Prostate gland (tissue), 2 donors: Measurements from ENCODE around the gene PKNOX2. TPM values are rescaled to one million over a fixed set of nuclear protein-coding genes. Genes with fewer than 3 reads are reported as not detected.

Experiments used
- DNase-seq: peaks from one replicate; pipeline ENCODE4 v3.0.0-alpha.2; 2019; ENCODE audit warnings: low spot score
- H3K27ac ChIP-seq, 2 donors: fragments of 200-600 bp; sonication (generic); 2 replicates each; pipeline ENCODE4 v1.5.1; 2017 to 2019
- H3K27me3 ChIP-seq: fragments of 200-600 bp; sonication (generic); replicated peaks from 2 replicates; pipeline ENCODE4 v1.5.1; 2019; ENCODE audit not compliant: insufficient read depth
- H3K36me3 ChIP-seq, 2 donors: fragments of 200-600 bp; sonication (generic); 1 replicate in 1 of 2; 2 replicates in 1 of 2; pipeline versions ENCODE4 v1.5.1 to v1.8.1; 2017 to 2019
- H3K4me1 ChIP-seq: fragments of 200-600 bp; sonication (generic); replicated peaks from 2 replicates; pipeline ENCODE4 v1.5.1; 2019
- H3K4me3 ChIP-seq, 2 donors: fragments of 200-600 bp; sonication (generic); 2 replicates each; pipeline ENCODE4 v1.5.1; 2017 to 2019
- H3K9me3 ChIP-seq: fragments of 200-600 bp; sonication (generic); 2 replicates; pipeline ENCODE4 v1.5.1; 2017
- CTCF ChIP-seq, 4 experiments: fragments of 200-600 bp in 2 of 4; fragments of 450-650 bp in 2 of 4; sonication (generic) in 2 of 4; IDR thresholded peaks; 1 replicate in 3 of 4; 2 replicates in 1 of 4; pipeline ENCODE4 v1.5.1; 2016 to 2019; ENCODE audit warnings: antibody characterized with exemption in 4 of 4, mild to moderate bottlenecking in 2 of 4, moderate library complexity in 2 of 4
- POLR2A ChIP-seq: fragments of 450-650 bp; IDR thresholded peaks from one replicate; pipeline ENCODE4 v1.6.1; 2016; ENCODE audit warnings: antibody characterized with exemption, mild to moderate bottlenecking
- POLR2AphosphoS5 ChIP-seq: sonication (generic); formaldehyde crosslinking; IDR thresholded peaks from one replicate; pipeline ENCODE4 v1.6.1; 2017; ENCODE audit warnings: antibody characterized with exemption
- WGBS: methylation state at CpG from one replicate; pipeline ENCODE4 v1.1.5; 2018; 5-methylcytosine and 5-hydroxymethylcytosine counted together
- intact Hi-C: fragments of 100-400 bp; cut with DNase I; formaldehyde crosslinking; loops from one replicate; pipeline ENCODE4 v1.14.2; 2022
- total RNA-seq, 2 donors: library from RNA; depleted of rRNA; stranded (reverse); fragments of >200 nt; gene quantifications; one replicate each; pipeline ENCODE4 v1.1.0, GENCODE V29; 2016

Gene PKNOX2
- total RNA-seq, 2 donors from 2014 or later, result 12.3 to 14.7 TPM

GRCh38 chr11:125289419-125290098 lies 125.0 kb downstream of the PKNOX2 start:
- Histone ChIP-seq H3K27ac (no peak overlapping the region), H3K9me3 (no peaks in the 10 kb centered on the region), H3K4me1 (no peaks in the 10 kb centered on the region), H3K36me3 (no peaks in the 10 kb centered on the region), H3K27me3 (no peaks in the 10 kb centered on the region), H3K4me3 (no peak overlapping the region)
- WGBS, result 46% methylated on average over 8 of the region's 9 CpGs
- TF ChIP-seq CTCF (IDR thresholded peaks at IDR 0.05) (no peak), POLR2A (no peak), POLR2AphosphoS5 (no peak)
- intact Hi-C loops, result loop anchor here (10.0 kb wide), 1 partner anchor 125 kb away; the partner anchor contains the start of gene PKNOX2
- no peak for DNase-seq

GRCh38 chr11:125290263-125290662 lies 125.7 kb downstream of the PKNOX2 start:
- intact Hi-C loops, result no loop called here
- 79% methylated on average over 5 of the region's 5 CpGs for WGBS

GRCh38 chr11:125292100-125292499 lies 127.5 kb downstream of the PKNOX2 start:
- no peaks in the 10 kb centered on the region for H3K4me1 ChIP-seq
- H3K27ac ChIP-seq, result no peak overlapping the region
- H3K27me3 ChIP-seq, result no peaks in the 10 kb centered on the region
- DNase-seq, result no peak
- no peaks in the 10 kb centered on the region for H3K36me3 ChIP-seq
- H3K9me3 ChIP-seq, result no peaks in the 10 kb centered on the region
- WGBS, result 92% methylated on average over 6 of the region's 6 CpGs
- no peak for TF ChIP-seq POLR2A
- no peak for TF ChIP-seq POLR2AphosphoS5
- TF ChIP-seq CTCF (IDR thresholded peaks at IDR 0.05), result no peak
- intact Hi-C loops, result no loop called here
- H3K4me3 ChIP-seq, result no peak overlapping the region

More at GRCh38 chr11:125290263-125290662, 125.7 kb downstream of the PKNOX2 start:
- no peak for DNase-seq
- Histone ChIP-seq H3K4me3 (no peak overlapping the region), H3K27ac (no peak overlapping the region), H3K36me3 (no peaks in the 10 kb centered on the region), H3K27me3 (no peaks in the 10 kb centered on the region), H3K9me3 (no peaks in the 10 kb centered on the region), H3K4me1 (no peaks in the 10 kb centered on the region)
- TF ChIP-seq CTCF (IDR thresholded peaks at IDR 0.05) (no peak), POLR2AphosphoS5 (no peak), POLR2A (no peak)

- no peaks in the 10 kb centered on the region for H3K9me3 ChIP-seq
- H3K27ac ChIP-seq, result no peak overlapping the region
- no peaks in the 10 kb centered on the region for H3K36me3 ChIP-seq
- DNase-seq, result no peak
- TF ChIP-seq CTCF (IDR thresholded peaks at IDR 0.05) (no peak), POLR2A (no peak), POLR2AphosphoS5 (no peak)
- H3K4me3 ChIP-seq, result no peak overlapping the region
- intact Hi-C loops, result no loop called here
- H3K27me3 ChIP-seq, result no peaks in the 10 kb centered on the region
- H3K4me1 ChIP-seq, result no peaks in the 10 kb centered on the region
- 88% methylated on average over 5 of the region's 5 CpGs for WGBS
Observed at GRCh38 chr11:125293596-125293995, 129.0 kb downstream of the PKNOX2 start.

GRCh38 chr11:125295931-125296330 lies 131.4 kb downstream of the PKNOX2 start:
- TF ChIP-seq POLR2AphosphoS5, result no peak
- no peak for TF ChIP-seq POLR2A
- no peak for TF ChIP-seq CTCF (IDR thresholded peaks at IDR 0.05)
- 70% methylated on average over 6 of the region's 6 CpGs for WGBS
- H3K4me1 ChIP-seq, result no peaks in the 10 kb centered on the region
- DNase-seq, result no peak
- intact Hi-C loops, result no loop called here
- H3K27me3 ChIP-seq, result no peaks in the 10 kb centered on the region
- H3K4me3 ChIP-seq, result no peak overlapping the region
- no peaks in the 10 kb centered on the region for H3K9me3 ChIP-seq
- H3K27ac ChIP-seq, result no peak overlapping the region
- no peaks in the 10 kb centered on the region for H3K36me3 ChIP-seq
